ENCODE results near the gene POC1A.

Gene POC1A

DNA sequence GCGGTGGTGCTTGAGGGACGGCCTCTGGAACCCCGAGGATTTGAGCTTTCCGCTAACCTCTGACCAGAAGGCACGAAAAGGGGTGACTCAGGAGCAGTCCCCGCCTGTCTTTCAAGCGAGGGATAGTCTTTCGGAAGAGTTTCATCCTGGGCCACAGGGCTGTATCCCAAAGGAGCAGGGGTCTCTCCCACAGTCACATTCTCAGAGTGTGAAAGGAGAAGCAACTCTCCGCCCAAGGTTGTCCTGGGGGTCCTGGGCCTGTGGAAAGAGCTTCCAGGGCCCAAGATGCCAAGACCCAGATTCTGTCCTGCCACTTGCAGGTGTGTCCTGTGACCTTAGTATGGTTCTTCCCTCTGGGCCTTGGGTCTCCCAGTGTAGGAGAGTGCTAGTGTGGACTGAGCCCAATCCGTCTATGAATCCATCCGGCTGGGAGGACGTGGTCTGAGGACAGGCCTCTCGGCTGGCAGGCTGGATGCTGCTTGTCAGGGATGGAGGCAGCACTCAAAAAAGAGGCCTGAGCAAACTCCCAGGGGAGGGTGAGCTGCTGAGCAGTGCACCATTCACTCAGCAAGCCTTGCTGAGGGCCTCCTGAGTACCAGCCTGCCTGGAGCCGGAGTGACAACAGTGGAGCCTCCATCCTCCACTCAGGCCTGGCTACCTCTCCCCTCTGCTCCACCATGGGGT lies 96.3 kb downstream of the POC1A start:
- H3K9me3 ChIP-seq (ENCODE audit: insufficient read depth, low read length): no peaks in the 10 kb centered on the region
- H3K27ac ChIP-seq (ENCODE audit: low read length): no peak overlapping the region
- peak overlapping the region; percentile 53 for H3K9ac ChIP-seq (ENCODE audit: low read length)
- no peaks in the 10 kb centered on the region for H3K27me3 ChIP-seq (ENCODE audit: low read depth, low read length)
- peak overlapping the region; percentile 79 for H3K4me3 ChIP-seq (ENCODE audit: low read length)
- H2AFZ ChIP-seq (ENCODE audit: low read depth, low read length): peak overlapping the region; percentile 89; the same call in 1 of the 2 replicates
- H3K4me1 ChIP-seq (ENCODE audit: low read length): peaks cover 36% of the 10 kb centered on the region
- peaks cover 8% of the 10 kb centered on the region; the same call in 1 of the 2 replicates for H3K79me2 ChIP-seq (ENCODE audit: low read length)
- TF ChIP-seq, protein P1, sequence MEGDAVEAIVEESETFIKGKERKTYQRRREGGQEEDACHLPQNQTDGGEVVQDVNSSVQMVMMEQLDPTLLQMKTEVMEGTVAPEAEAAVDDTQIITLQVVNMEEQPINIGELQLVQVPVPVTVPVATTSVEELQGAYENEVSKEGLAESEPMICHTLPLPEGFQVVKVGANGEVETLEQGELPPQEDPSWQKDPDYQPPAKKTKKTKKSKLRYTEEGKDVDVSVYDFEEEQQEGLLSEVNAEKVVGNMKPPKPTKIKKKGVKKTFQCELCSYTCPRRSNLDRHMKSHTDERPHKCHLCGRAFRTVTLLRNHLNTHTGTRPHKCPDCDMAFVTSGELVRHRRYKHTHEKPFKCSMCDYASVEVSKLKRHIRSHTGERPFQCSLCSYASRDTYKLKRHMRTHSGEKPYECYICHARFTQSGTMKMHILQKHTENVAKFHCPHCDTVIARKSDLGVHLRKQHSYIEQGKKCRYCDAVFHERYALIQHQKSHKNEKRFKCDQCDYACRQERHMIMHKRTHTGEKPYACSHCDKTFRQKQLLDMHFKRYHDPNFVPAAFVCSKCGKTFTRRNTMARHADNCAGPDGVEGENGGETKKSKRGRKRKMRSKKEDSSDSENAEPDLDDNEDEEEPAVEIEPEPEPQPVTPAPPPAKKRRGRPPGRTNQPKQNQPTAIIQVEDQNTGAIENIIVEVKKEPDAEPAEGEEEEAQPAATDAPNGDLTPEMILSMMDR (IDR thresholded peaks at IDR 0.05; ENCODE audit: low read depth, low read length): no peak; the same call in 1 of the 2 replicates
- TF ChIP-seq EZH2phosphoT487 (IDR thresholded peaks at IDR 0.05; ENCODE audit: low read depth): no peak
- H4K20me1 ChIP-seq (ENCODE audit: insufficient read depth, low read length): no peaks in the 10 kb centered on the region
- peak overlapping the region; percentile 87 for H3K4me2 ChIP-seq (ENCODE audit: low read length)
- H3K36me3 ChIP-seq (replicated peaks; ENCODE audit: low read depth, low read length): peaks cover 6% of the 10 kb centered on the region

DNA sequence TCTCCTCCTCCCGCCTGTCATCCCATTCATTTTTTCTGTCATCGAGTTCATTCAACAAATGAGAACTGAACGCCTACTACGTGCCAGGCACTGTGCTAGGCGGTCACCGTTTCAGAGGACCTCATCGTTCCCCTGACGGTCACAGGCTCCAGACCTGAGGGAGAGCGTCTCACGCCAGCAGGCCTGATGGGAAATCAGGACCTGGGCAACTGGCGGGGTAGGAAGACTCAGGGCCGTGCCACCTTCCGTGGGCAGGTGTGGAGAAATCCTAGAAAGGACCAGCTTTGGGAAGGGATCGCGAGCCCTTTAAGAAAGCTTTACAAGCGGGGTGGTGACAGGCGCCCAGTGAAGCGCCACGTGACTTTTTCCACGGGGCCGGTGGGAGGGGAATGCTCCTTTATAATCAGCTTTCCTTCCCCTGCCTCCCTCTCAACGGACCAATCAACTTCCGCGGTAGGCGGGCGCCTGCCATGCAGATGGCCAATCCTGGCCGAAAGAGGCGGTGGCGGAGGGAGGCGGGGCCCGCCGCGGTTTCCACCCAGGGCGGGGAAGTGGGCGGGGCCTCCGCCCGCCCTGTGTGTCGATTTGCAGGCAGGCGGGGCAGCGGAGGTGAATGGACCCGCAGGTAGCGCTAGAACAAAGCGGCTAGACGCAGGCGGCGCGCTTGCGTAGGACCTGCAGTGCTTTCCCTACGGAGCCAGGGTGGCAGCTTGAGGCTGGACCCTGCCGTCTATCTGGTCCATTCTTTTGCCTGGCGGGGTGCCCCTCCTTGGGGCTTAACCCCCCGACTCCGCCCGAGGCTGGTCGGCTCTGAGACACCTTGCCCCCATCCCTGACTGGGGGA lies 97.0 kb downstream of the POC1A start:
- peaks cover 7% of the 10 kb centered on the region for H3K36me3 ChIP-seq (replicated peaks; ENCODE audit: low read depth, low read length)
- H2AFZ ChIP-seq (ENCODE audit: low read depth, low read length): peak overlapping the region; percentile 89
- peak overlapping the region; percentile 40 for H3K27ac ChIP-seq (ENCODE audit: low read length)
- peak overlapping the region; percentile 80 for H3K4me3 ChIP-seq (ENCODE audit: low read length)
- H3K79me2 ChIP-seq (ENCODE audit: low read length): peaks cover 8% of the 10 kb centered on the region; the same call in 1 of the 2 replicates
- H3K4me1 ChIP-seq (ENCODE audit: low read length): peaks cover 35% of the 10 kb centered on the region
- H4K20me1 ChIP-seq (ENCODE audit: insufficient read depth, low read length): no peaks in the 10 kb centered on the region; the same call in 1 of the 2 replicates
- H3K4me2 ChIP-seq (ENCODE audit: low read length): peak overlapping the region; percentile 87
- H3K27me3 ChIP-seq (ENCODE audit: low read depth, low read length): no peaks in the 10 kb centered on the region
- TF ChIP-seq, protein P1 (IDR thresholded peaks at IDR 0.05; ENCODE audit: low read depth, low read length): no peak
- TF ChIP-seq EZH2phosphoT487 (IDR thresholded peaks at IDR 0.05; ENCODE audit: low read depth): no peak
- H3K9ac ChIP-seq (ENCODE audit: low read length): peak overlapping the region; percentile 66
- H3K9me3 ChIP-seq (ENCODE audit: insufficient read depth, low read length): no peaks in the 10 kb centered on the region

DNA sequence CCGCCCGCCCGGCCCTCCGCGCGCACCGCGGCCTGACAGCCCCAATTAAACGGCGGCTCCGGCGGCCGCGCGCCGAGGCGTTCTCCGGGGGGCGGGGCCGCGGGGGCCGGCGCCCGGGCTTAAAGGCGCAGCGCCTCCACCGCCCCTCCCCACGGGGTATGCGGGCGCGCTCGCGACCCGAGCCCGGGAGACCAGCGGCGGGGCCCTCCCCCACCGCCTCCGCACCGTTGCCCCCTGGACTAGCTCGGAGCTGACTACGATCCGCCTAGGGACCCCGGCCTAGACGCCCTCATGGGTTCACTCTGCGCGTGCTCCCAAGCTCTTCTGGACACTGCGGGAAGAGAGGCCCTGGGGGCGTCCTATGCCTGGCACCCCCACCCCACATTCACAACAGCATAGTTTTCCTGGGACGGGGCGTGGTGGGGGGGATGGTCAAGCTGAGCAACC lies 97.7 kb downstream of the POC1A start, which contains the start of gene DUSP7:
TSS of gene DUSP7 (minus strand) at position 51 of the 447 bp plus-strand sequence. CDS start 205 bp downstream, outside the sequence.
- Histone ChIP-seq H3K9me3 (ENCODE audit: insufficient read depth, low read length) (no peaks in the 10 kb centered on the region), H3K36me3 (replicated peaks; ENCODE audit: low read depth, low read length) (peaks cover 11% of the 10 kb centered on the region), H3K4me1 (ENCODE audit: low read length) (peaks cover 29% of the 10 kb centered on the region), H4K20me1 (ENCODE audit: insufficient read depth, low read length) (no peaks in the 10 kb centered on the region; the same call in 1 of the 2 replicates), H3K4me2 (ENCODE audit: low read length) (peak within 1 kb of the TSS; percentile 93), H3K27ac (ENCODE audit: low read length) (peak within 1 kb of the TSS; percentile 40), H3K27me3 (ENCODE audit: low read depth, low read length) (no peaks in the 10 kb centered on the region), H3K9ac (ENCODE audit: low read length) (peak within 1 kb of the TSS; percentile 69), H3K79me2 (ENCODE audit: low read length) (peaks cover 8% of the 10 kb centered on the region; the same call in 1 of the 2 replicates), H3K4me3 (ENCODE audit: low read length) (peak within 1 kb of the TSS; percentile 82), H2AFZ (ENCODE audit: low read depth, low read length) (peak within 1 kb of the TSS; percentile 44)
- TF ChIP-seq EZH2phosphoT487 (IDR thresholded peaks at IDR 0.05; ENCODE audit: low read depth): no peak

DNA sequence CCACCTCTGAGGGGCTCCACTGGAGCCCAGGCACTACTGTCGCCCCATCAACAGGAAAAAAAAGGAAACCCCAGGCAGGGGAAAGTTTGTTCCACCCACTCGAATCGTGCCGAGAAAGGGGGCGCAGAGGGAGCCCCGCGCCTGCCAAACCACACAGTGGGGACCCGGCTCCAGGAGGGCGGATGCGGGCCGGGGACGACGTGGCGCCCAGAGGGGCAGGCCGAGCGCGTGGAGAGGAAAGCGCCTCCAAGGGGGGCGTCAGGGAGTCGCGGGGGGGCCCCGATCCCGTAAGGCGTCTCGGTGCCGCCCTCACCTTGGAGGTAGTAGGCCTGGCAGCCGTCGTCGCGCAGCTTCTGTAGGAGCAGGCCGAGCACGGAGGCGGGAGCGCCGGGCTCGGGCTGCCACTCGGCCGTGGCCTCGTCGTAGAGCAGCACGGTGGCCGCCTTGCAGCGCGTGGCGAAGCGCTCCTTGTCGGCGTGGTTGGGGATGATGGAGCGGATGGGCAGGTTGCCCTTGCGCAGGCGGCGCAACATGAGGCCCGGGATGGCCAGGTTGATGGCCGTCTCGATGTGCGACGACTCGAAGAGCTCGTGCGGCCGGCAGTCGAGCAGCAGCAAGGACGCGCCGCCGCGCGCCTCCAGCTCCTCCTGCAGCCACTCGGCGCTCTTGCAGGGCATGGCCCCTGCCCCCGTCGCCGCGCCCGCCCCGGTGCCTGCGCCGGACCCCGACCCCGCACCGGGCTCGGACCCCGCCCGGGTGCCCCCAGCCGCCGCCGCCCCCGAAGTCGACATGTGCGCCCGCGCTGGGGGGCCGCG lies 98.5 kb downstream of the POC1A start:
- Histone ChIP-seq H4K20me1 (ENCODE audit: insufficient read depth, low read length) (no peaks in the 10 kb centered on the region; the same call in 1 of the 2 replicates), H2AFZ (ENCODE audit: low read depth, low read length) (peak overlapping the region; percentile 1; the same call in 1 of the 2 replicates), H3K27ac (ENCODE audit: low read length) (no peak overlapping the region), H3K4me1 (ENCODE audit: low read length) (peaks cover 21% of the 10 kb centered on the region), H3K27me3 (ENCODE audit: low read depth, low read length) (no peaks in the 10 kb centered on the region), H3K4me3 (ENCODE audit: low read length) (peak overlapping the region; percentile 82), H3K9me3 (ENCODE audit: insufficient read depth, low read length) (no peaks in the 10 kb centered on the region), H3K79me2 (ENCODE audit: low read length) (peaks cover 8% of the 10 kb centered on the region; the same call in 1 of the 2 replicates), H3K36me3 (replicated peaks; ENCODE audit: low read depth, low read length) (peaks cover 17% of the 10 kb centered on the region), H3K4me2 (ENCODE audit: low read length) (peak overlapping the region; percentile 93), H3K9ac (ENCODE audit: low read length) (peak overlapping the region; percentile 69)
- no peak for TF ChIP-seq EZH2phosphoT487 (IDR thresholded peaks at IDR 0.05; ENCODE audit: low read depth)
- TF ChIP-seq, protein P1 (IDR thresholded peaks at IDR 0.05; ENCODE audit: low read depth, low read length): 0 out of 2 replicates have a peak, but pooled peaks have one; percentile 4
